ENCODE results near the gene C2orf68.
"Not testable (repeated sequence)": the region's sequence is repeated elsewhere in the genome, so short reads cannot be mapped to it uniquely, and the experiment has no call there.

The C2orf68 gene

DNA sequence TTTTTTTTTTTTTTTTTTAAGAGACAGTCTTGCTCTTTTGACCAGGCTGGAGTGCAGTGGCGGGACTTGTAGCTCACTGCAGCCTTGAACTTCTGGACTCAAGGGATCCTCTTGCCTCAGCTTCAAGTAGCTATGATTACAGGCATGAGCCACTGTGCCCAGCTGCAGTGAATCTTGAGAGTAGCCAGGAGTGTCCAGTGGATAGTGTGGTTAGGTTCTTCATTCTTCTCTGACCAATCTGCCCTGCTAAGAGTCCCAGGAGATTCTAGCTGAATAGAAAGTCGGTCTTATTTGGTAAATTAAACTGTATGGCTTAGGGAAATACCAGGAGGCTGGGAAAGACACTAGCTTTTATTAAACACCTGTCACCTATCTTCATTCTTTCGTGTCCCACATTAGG is 19.4 kb upstream of the C2orf68 start:
- H3K4me3 ChIP-seq (ENCODE audit: low read depth, low read length) = no peak overlapping the region
- TF ChIP-seq, protein P1, sequence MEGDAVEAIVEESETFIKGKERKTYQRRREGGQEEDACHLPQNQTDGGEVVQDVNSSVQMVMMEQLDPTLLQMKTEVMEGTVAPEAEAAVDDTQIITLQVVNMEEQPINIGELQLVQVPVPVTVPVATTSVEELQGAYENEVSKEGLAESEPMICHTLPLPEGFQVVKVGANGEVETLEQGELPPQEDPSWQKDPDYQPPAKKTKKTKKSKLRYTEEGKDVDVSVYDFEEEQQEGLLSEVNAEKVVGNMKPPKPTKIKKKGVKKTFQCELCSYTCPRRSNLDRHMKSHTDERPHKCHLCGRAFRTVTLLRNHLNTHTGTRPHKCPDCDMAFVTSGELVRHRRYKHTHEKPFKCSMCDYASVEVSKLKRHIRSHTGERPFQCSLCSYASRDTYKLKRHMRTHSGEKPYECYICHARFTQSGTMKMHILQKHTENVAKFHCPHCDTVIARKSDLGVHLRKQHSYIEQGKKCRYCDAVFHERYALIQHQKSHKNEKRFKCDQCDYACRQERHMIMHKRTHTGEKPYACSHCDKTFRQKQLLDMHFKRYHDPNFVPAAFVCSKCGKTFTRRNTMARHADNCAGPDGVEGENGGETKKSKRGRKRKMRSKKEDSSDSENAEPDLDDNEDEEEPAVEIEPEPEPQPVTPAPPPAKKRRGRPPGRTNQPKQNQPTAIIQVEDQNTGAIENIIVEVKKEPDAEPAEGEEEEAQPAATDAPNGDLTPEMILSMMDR (conservative IDR thresholded peaks at IDR 0.05; ENCODE audit: low read depth, low read length) = no peak
- no peak for DNase-seq (ENCODE audit: low read depth)

DNA sequence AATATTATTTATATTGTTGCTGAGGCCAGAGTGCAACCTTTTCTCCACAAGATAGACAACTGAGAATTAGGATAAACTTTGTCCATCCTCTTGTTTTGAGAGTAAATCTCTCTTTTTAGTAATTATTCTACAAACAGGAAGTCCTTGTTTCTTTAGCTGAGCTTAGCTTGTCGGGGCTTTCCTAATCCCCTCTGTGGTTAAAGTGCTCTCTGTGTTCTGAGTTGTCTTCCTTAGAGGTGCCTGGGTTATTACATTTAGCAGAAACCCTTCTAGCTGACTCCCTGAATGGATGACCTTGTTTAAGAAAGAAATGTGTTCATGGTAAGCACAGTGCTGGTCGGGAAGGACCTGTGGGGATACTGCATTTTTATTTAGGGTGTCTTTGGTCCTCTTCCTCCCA is 16.8 kb upstream of the C2orf68 start:
- DNase-seq (ENCODE audit: low read depth) = no peak
- H3K4me3 ChIP-seq (ENCODE audit: low read depth, low read length) = no peak overlapping the region
- TF ChIP-seq, protein P1 (conservative IDR thresholded peaks at IDR 0.05; ENCODE audit: low read depth, low read length) = no peak

DNA sequence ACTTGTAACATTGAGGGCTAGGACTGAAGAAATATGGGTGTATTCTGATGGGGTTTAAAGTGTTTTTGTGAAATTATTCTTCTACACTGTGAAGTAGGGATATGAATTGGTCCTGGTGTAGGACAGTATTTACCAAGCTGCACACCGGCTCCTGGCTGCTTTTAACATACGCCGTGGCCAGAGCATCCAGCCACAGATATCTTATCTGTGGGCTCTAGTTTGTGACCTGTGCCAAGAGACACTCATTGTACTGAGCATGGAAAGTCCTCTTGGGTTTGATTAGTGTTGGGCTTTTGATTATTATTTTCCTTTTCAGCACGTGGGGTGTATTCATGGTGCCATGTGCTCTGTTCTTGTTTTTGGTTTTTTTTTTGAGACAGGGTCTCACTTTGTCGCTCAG is 12.1 kb upstream of the C2orf68 start:
- H3K4me3 ChIP-seq (ENCODE audit: low read depth, low read length) = no peak overlapping the region
- TF ChIP-seq, protein P1 (conservative IDR thresholded peaks at IDR 0.05; ENCODE audit: low read depth, low read length) = no peak
- DNase-seq (ENCODE audit: low read depth) = no peak

DNA sequence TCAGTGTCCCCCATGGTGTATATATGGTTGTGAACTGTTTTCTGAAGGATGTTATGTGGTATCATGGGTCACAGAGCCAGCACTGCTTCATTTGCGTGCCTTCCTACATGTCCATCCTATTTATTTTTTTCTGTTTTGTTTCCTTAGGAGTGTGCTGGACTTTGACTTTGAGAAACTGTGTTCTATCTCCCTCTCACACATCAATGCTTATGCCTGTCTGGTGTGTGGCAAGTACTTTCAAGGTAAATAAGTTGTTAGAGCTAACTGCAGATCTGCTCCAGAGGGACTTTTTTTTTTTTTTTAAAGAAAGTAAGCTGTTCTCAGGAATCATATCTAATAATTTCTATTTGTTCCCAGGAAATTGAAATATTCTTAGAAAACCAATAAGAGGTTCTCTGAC is 9.5 kb upstream of the C2orf68 start:
- no peak for DNase-seq (ENCODE audit: low read depth)
- H3K4me3 ChIP-seq (ENCODE audit: low read depth, low read length) = no peak overlapping the region
- TF ChIP-seq, protein P1 (conservative IDR thresholded peaks at IDR 0.05; ENCODE audit: low read depth, low read length) = no peak

DNA sequence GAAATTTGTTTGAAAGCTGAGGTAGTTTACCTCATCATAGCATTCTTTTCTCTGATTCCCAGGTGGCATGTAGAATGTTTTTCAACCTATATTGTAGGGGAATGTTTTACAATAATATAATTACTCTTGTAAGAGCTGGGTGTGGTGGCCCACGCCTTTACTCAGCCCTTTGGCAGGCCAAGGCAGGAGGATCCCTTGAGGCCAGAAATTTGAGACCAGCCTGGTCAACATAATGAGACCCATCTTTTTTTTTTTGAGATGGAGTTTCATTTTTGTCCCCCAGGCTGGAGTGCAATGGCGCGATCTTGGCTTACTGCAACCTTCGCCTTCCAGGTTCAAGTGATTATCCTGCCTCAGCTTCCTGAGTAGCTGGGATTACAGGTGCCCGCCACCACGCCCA is 7.8 kb upstream of the C2orf68 start:
- no peak for DNase-seq (ENCODE audit: low read depth)
- TF ChIP-seq, protein P1 (conservative IDR thresholded peaks at IDR 0.05; ENCODE audit: low read depth, low read length) = no peak

DNA sequence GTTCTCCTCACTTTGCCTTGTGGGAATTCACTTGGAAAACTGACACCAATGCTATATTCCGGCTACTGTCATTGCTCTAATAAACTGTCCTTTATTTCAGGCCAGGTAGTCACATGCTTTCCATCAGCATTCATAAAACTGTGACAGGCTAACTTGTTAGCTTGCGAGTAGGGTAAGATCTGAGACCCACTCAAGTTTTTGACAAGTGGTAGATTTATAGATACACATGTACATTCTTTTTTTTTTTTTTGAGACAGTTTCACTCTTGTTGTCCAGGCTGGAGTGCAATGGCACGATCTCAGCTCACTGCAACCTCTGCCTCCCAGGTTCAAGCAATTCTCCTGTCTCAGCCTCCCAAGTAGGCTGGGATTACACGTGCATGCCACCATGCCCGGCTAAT is 5.9 kb upstream of the C2orf68 start:
- H3K4me3 ChIP-seq (ENCODE audit: low read depth, low read length); DNase-seq (ENCODE audit: low read depth): not testable (repeated sequence)

More for the DNA sequence above, 7.8 kb upstream of the C2orf68 start:
- H3K4me3 ChIP-seq (ENCODE audit: low read depth, low read length) = no peak overlapping the region

DNA sequence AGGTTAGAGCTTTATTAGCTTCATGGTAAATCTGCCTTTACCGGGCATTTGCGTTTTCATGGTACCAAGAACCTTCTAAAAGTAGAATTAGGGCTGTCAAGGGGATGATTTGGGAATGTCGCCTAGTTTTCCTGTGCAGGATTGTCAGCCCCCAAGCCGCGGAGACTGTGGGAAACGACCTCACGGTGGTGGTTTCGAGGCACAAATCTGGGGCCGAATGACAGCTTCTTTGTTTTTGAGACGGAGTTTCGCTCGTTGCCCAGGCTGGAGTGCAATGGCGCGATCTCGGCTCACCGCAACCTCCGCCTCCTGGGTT is 3.5 kb upstream of the C2orf68 start:
- DNase-seq (ENCODE audit: low read depth) = no peak
- no peak overlapping the region for H3K4me3 ChIP-seq (ENCODE audit: low read depth, low read length)
- TF ChIP-seq, protein P1 (conservative IDR thresholded peaks at IDR 0.05; ENCODE audit: low read depth, low read length) = no peak

DNA sequence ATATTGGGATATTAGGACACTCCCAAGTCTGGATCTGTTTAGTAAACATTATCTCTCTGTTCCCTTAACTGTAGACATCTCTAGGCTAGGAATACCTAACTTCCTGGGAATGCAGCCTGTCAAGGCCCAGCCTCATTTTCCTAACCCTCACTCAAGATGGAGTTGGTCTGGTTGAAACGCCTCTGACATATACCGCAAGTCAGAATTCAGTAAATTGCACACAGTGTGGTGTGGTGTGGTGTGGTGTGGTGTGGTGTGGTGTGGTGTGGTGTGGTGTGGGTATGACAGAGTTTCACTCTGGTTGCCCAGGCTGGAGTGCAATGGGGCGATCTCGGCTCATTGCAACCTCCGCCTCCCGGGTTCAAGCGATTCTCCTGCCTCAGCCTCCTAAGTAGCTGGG is 2.9 kb upstream of the C2orf68 start:
- not testable (repeated sequence) for DNase-seq (ENCODE audit: low read depth); H3K4me3 ChIP-seq (ENCODE audit: low read depth, low read length)
